Osteocyte (in vitro differentiated cells): ENCODE measurements around the gene TTLL11. TPM values are rescaled to one million over a fixed set of nuclear protein-coding genes. Genes with fewer than 3 reads are reported as not detected.

ENCODE experiments used
- DNase-seq: peaks from one replicate; pipeline ENCODE4 v3.0.0; 2021; ENCODE audit warnings: mixed read lengths; ENCODE audit not compliant: unreplicated experiment; ENCODE audit errors: extremely low spot score
- H3K27ac Mint-ChIP-seq: one replicate; pipeline ENCODE4 v1.8.0; 2021; ENCODE audit warnings: mild to moderate bottlenecking, mixed read lengths; ENCODE audit not compliant: unreplicated experiment
- H3K27me3 Mint-ChIP-seq: one replicate; pipeline ENCODE4 v1.8.0; 2021; ENCODE audit warnings: mixed read lengths; ENCODE audit not compliant: unreplicated experiment
- H3K36me3 Mint-ChIP-seq: one replicate; pipeline ENCODE4 v1.8.0; 2021; ENCODE audit warnings: mixed read lengths; ENCODE audit not compliant: unreplicated experiment
- H3K4me1 Mint-ChIP-seq: one replicate; pipeline ENCODE4 v1.8.0; 2021; ENCODE audit warnings: mixed read lengths; ENCODE audit not compliant: unreplicated experiment
- H3K4me3 Mint-ChIP-seq: one replicate; pipeline ENCODE4 v1.8.0; 2021; ENCODE audit warnings: mild to moderate bottlenecking, moderate library complexity, mixed read lengths; ENCODE audit not compliant: unreplicated experiment
- H3K9me3 Mint-ChIP-seq: one replicate; pipeline ENCODE4 v1.8.0; 2021; ENCODE audit warnings: mixed read lengths; ENCODE audit not compliant: unreplicated experiment
- CTCF ChIP-seq: fragments of 200-600 bp; sonication (generic); IDR thresholded peaks from 2 replicates; pipeline ENCODE4 v1.5.0; 2021; ENCODE audit warnings: antibody characterized with exemption, mild to moderate bottlenecking, moderate library complexity
- total RNA-seq: library from RNA; stranded (reverse); gene quantifications from 2 replicates; pipeline ENCODE4 v1.2.1, GENCODE V29; 2021

TTLL11 gene
- total RNA-seq, 1 donor from 2014 or later, result 6.0 TPM

GRCh38 chr9:121942866-121943382 lies 150.2 kb downstream of the TTLL11 start:
- Mint-ChIP-seq H3K9me3 (no peaks in the 10 kb centered on the region), H3K36me3 (no peaks in the 10 kb centered on the region), H3K27me3 (no peaks in the 10 kb centered on the region), H3K4me3 (no peak overlapping the region), H3K4me1 (peaks cover 25% of the 10 kb centered on the region), H3K27ac (no peak overlapping the region)
- DNase-seq, result no peak
- TF ChIP-seq CTCF, result no peak

GRCh38 chr9:121942313-121942712 lies 150.8 kb downstream of the TTLL11 start:
- no peaks in the 10 kb centered on the region for H3K27me3 Mint-ChIP-seq
- H3K4me3 Mint-ChIP-seq, result no peak overlapping the region
- no peaks in the 10 kb centered on the region for H3K9me3 Mint-ChIP-seq

GRCh38 chr9:121939643-121940042 lies 153.5 kb downstream of the TTLL11 start:
- no peaks in the 10 kb centered on the region for H3K36me3 Mint-ChIP-seq
- no peaks in the 10 kb centered on the region for H3K9me3 Mint-ChIP-seq
- no peaks in the 10 kb centered on the region for H3K27me3 Mint-ChIP-seq
- H3K4me1 Mint-ChIP-seq, result peaks cover 10% of the 10 kb centered on the region
- no peak overlapping the region for H3K27ac Mint-ChIP-seq
- no peak for DNase-seq
- H3K4me3 Mint-ChIP-seq, result no peak overlapping the region
- no peak for TF ChIP-seq CTCF

More at GRCh38 chr9:121942313-121942712, 150.8 kb downstream of the TTLL11 start:
- DNase-seq, result no peak
- no peak for TF ChIP-seq CTCF
- Mint-ChIP-seq H3K27ac (no peak overlapping the region), H3K36me3 (no peaks in the 10 kb centered on the region), H3K4me1 (peaks cover 25% of the 10 kb centered on the region)

GRCh38 chr9:121938621-121939020 lies 154.5 kb downstream of the TTLL11 start:
- Mint-ChIP-seq H3K4me3 (no peak overlapping the region), H3K9me3 (no peaks in the 10 kb centered on the region), H3K27ac (no peak overlapping the region), H3K4me1 (peaks cover 1% of the 10 kb centered on the region), H3K36me3 (no peaks in the 10 kb centered on the region), H3K27me3 (no peaks in the 10 kb centered on the region)
- no peak for TF ChIP-seq CTCF
- DNase-seq, result no peak

GRCh38 chr9:121937240-121937639 lies 155.9 kb downstream of the TTLL11 start:
- Mint-ChIP-seq H3K9me3 (no peaks in the 10 kb centered on the region), H3K27me3 (no peaks in the 10 kb centered on the region), H3K4me1 (no peaks in the 10 kb centered on the region), H3K36me3 (no peaks in the 10 kb centered on the region), H3K4me3 (no peak overlapping the region), H3K27ac (no peak overlapping the region)
- TF ChIP-seq CTCF, result no peak
- no peak for DNase-seq
